H1 (cell line): ENCODE measurements around the gene TPSAB1. TPM values are rescaled to one million over a fixed set of nuclear protein-coding genes. Genes with fewer than 3 reads are reported as not detected.

ENCODE experiments used
- CTCF ChIA-PET: fragments of 300-600 bp; sonication (Branson Sonifier 250); formaldehyde crosslinking; loops from one replicate; lab custom pipeline; 2021; ENCODE audit not compliant: partially characterized antibody; lab: Charles Lee
- POLR2A ChIA-PET: fragments of 300-600 bp; sonication (Branson Sonifier 250); formaldehyde crosslinking; loops from one replicate; lab custom pipeline; 2021; ENCODE audit warnings: inconsistent platforms; ENCODE audit not compliant: partially characterized antibody; lab: Charles Lee
- DNase-seq, 2 experiments: peaks; one replicate each; pipeline versions ENCODE4 v3.0.0 to v3.0.0-alpha.2; 2010 to 2022; ENCODE audit warnings: low spot score in 2 of 2, low read depth in 1 of 2, mixed read lengths in 1 of 2
- FAIRE-seq: peaks from 2 replicates; lab custom pipeline; 2011; peaks lifted over from hg19 to GRCh38; lab: Jason Lieb, UNC
- H2AFZ ChIP-seq: 2 replicates; pipeline ENCODE4 v1.8.1; 2012; ENCODE audit warnings: low read length, inconsistent platforms
- H2AK5ac ChIP-seq: 2 replicates; pipeline ENCODE4 v1.6.1; 2013; ENCODE audit warnings: low read depth, low read length
- H2BK120ac ChIP-seq: replicated peaks from 2 replicates; pipeline ENCODE3; 2013; ENCODE audit warnings: low read depth, low read length, inconsistent platforms
- H2BK12ac ChIP-seq: 2 replicates; pipeline ENCODE4 v1.6.1; 2013; ENCODE audit warnings: low read depth, low read length
- H2BK15ac ChIP-seq: 2 replicates; pipeline ENCODE4 v1.6.1; 2013; ENCODE audit warnings: low read length
- H2BK20ac ChIP-seq: 2 replicates; pipeline ENCODE4 v1.6.1; 2013; ENCODE audit warnings: low read length
- H2BK5ac ChIP-seq: 2 replicates; pipeline ENCODE4 v1.6.1; 2013; ENCODE audit warnings: low read depth, low read length
- H3K14ac ChIP-seq: 2 replicates; pipeline ENCODE4 v1.6.1; 2013; ENCODE audit warnings: inconsistent platforms; ENCODE audit not compliant: insufficient read length
- H3K18ac ChIP-seq: 2 replicates; pipeline ENCODE4 v1.6.1; 2013; ENCODE audit warnings: low read length; ENCODE audit errors: extremely low read depth
- H3K23ac ChIP-seq: 2 replicates; pipeline ENCODE4 v1.6.1; 2013; ENCODE audit warnings: inconsistent platforms; ENCODE audit not compliant: insufficient read length
- H3K23me2 ChIP-seq: 2 replicates; pipeline ENCODE4 v1.6.1; 2013; ENCODE audit warnings: low read depth, low read length
- H3K27ac ChIP-seq: 2 replicates; pipeline ENCODE4 v1.6.1; 2011; ENCODE audit warnings: low read depth, low read length, inconsistent platforms
- H3K27me3 ChIP-seq, 4 experiments: replicated peaks in 1 of 4; 1 replicate in 1 of 4; 2 replicates in 3 of 4; pipeline versions ENCODE4 v1.6.1 to v1.8.1; 2011 to 2013; ENCODE audit warnings: low read length in 3 of 4, mild to moderate bottlenecking in 3 of 4, inconsistent platforms in 2 of 4, mixed read lengths in 2 of 4, moderate library complexity in 1 of 4; ENCODE audit not compliant: control insufficient read depth in 3 of 4, insufficient read depth in 3 of 4; ENCODE audit errors: extremely low read depth in 1 of 4
- H3K36me3 ChIP-seq, 4 experiments: 2 replicates each; pipeline versions ENCODE4 v1.6.1 to v1.8.1; 2011 to 2013; ENCODE audit warnings: mild to moderate bottlenecking in 4 of 4, low read length in 3 of 4, moderate library complexity in 2 of 4, control low read depth in 1 of 4, inconsistent platforms in 1 of 4; ENCODE audit not compliant: insufficient read depth in 4 of 4, control insufficient read depth in 2 of 4
- H3K4ac ChIP-seq: replicated peaks from 2 replicates; pipeline ENCODE3; 2013; ENCODE audit warnings: low read length, low read depth, mixed read lengths, inconsistent platforms; ENCODE audit not compliant: insufficient read length
- H3K4me1 ChIP-seq, 4 experiments: replicated peaks in 1 of 4; 1 replicate in 1 of 4; 2 replicates in 3 of 4; pipeline versions ENCODE4 v1.6.1 to v1.8.1; 2011 to 2013; ENCODE audit warnings: low read length in 3 of 4, inconsistent platforms in 2 of 4, mixed read lengths in 1 of 4; ENCODE audit not compliant: insufficient read depth in 4 of 4, control insufficient read depth in 3 of 4
- H3K4me2 ChIP-seq, 2 experiments: 2 replicates each; pipeline versions ENCODE4 v1.6.1 to v1.8.1; 2011 to 2013; ENCODE audit warnings: low read depth in 2 of 2, low read length in 2 of 2, control low read depth in 1 of 2, inconsistent platforms in 1 of 2, mild to moderate bottlenecking in 1 of 2; ENCODE audit not compliant: insufficient read depth in 1 of 2
- H3K4me3 ChIP-seq, 4 experiments: fragments of 200-600, 300-600 bp in 1 of 4; sonication (generic), shearing (Covaris generic), sonication (Bioruptor Twin) in 1 of 4; 2 replicates each; pipeline versions ENCODE4 v1.5.1 to v1.8.1; 2011 to 2016; ENCODE audit warnings: low read length in 4 of 4, low read depth in 3 of 4, control low read depth in 2 of 4, inconsistent platforms in 2 of 4, mild to moderate bottlenecking in 2 of 4, mixed read lengths in 1 of 4, moderate library complexity in 1 of 4; ENCODE audit not compliant: insufficient read depth in 2 of 4; ENCODE audit errors: extremely low read depth in 1 of 4
- H3K56ac ChIP-seq: replicated peaks from 2 replicates; pipeline ENCODE3; 2013; ENCODE audit warnings: low read depth, mild to moderate bottlenecking, mixed read lengths, low read length, inconsistent platforms; ENCODE audit not compliant: insufficient read length
- H3K79me1 ChIP-seq: 2 replicates; pipeline ENCODE4 v1.6.1; 2013; ENCODE audit warnings: low read depth, low read length, control low read depth
- H3K79me2 ChIP-seq, 2 experiments: 2 replicates each; pipeline versions ENCODE4 v1.6.1 to v1.8.1; 2012 to 2013; ENCODE audit warnings: low read length in 2 of 2, mild to moderate bottlenecking in 2 of 2, inconsistent platforms in 1 of 2; ENCODE audit not compliant: insufficient read depth in 2 of 2, control insufficient read depth in 1 of 2
- H3K9ac ChIP-seq, 4 experiments: replicated peaks in 1 of 4; 1 replicate in 1 of 4; 2 replicates in 3 of 4; pipeline versions ENCODE4 v1.6.1 to v1.8.1; 2011 to 2013; ENCODE audit warnings: low read depth in 3 of 4, low read length in 3 of 4, control low read depth in 2 of 4, mild to moderate bottlenecking in 2 of 4, moderate library complexity in 2 of 4, inconsistent platforms in 1 of 4; ENCODE audit errors: extremely low read depth in 1 of 4
- H3K9me3 ChIP-seq, 2 experiments: 2 replicates each; pipeline versions ENCODE4 v1.6.1 to v1.8.1; 2012 to 2013; ENCODE audit warnings: mild to moderate bottlenecking in 2 of 2, moderate library complexity in 2 of 2, control low read depth in 1 of 2, inconsistent platforms in 1 of 2, low read depth in 1 of 2, low read length in 1 of 2, mixed read lengths in 1 of 2; ENCODE audit not compliant: insufficient read depth in 2 of 2
- H4K20me1 ChIP-seq, 2 experiments: replicated peaks in 1 of 2; 2 replicates each; pipeline versions ENCODE3 to v1.8.1; 2011 to 2013; ENCODE audit warnings: inconsistent platforms in 2 of 2, low read length in 2 of 2, mild to moderate bottlenecking in 1 of 2; ENCODE audit not compliant: insufficient read depth in 2 of 2, control insufficient read depth in 1 of 2
- H4K5ac ChIP-seq: 2 replicates; pipeline ENCODE4 v1.6.1; 2013; ENCODE audit warnings: low read length, low read depth, mixed read lengths, inconsistent platforms; ENCODE audit not compliant: insufficient read length
- H4K8ac ChIP-seq: 2 replicates; pipeline ENCODE4 v1.8.0; 2013; ENCODE audit warnings: mild to moderate bottlenecking, moderate library complexity, low read length, inconsistent platforms; ENCODE audit not compliant: insufficient read depth; ENCODE audit errors: extremely low read depth
- H4K91ac ChIP-seq: replicated peaks from 2 replicates; pipeline ENCODE3; 2013; ENCODE audit warnings: low read length, mixed read lengths, inconsistent platforms; ENCODE audit not compliant: insufficient read length
- BACH1 ChIP-seq: IDR thresholded peaks from 2 replicates; pipeline ENCODE4 v1.6.1; 2012; ENCODE audit warnings: low read length, improper control_type of control experiment
- CHD1 ChIP-seq: IDR thresholded peaks from 2 replicates; pipeline ENCODE4 v1.6.1; 2012; ENCODE audit warnings: low read depth, low read length, improper control_type of control experiment
- CREB1 ChIP-seq: IDR thresholded peaks from 2 replicates; pipeline ENCODE4 v1.6.1; 2012; ENCODE audit warnings: inconsistent platforms
- NANOG ChIP-seq: IDR thresholded peaks from 2 replicates; pipeline ENCODE4 v1.6.1; 2011; ENCODE audit warnings: low read length, low read depth, mild to moderate bottlenecking, inconsistent platforms; ENCODE audit not compliant: insufficient read depth, poor library complexity, severe bottlenecking
- NRF1 ChIP-seq: IDR thresholded peaks from 2 replicates; pipeline ENCODE4 v1.6.1; 2011; ENCODE audit warnings: mild to moderate bottlenecking, low read depth, low read length, improper control_type of control experiment
- PHF8 ChIP-seq: fragments of 200-600 bp; sonication (generic); conservative IDR thresholded peaks from 2 replicates; pipeline ENCODE4 v1.7.1; 2012; ENCODE audit warnings: low read depth, mild to moderate bottlenecking, inconsistent platforms, low read length, moderate library complexity
- SP1 ChIP-seq: IDR thresholded peaks from 2 replicates; pipeline ENCODE4 v1.6.1; 2011; ENCODE audit warnings: low read depth, low read length
- SP2 ChIP-seq: IDR thresholded peaks from 2 replicates; pipeline ENCODE4 v1.6.1; 2012; ENCODE audit warnings: mild to moderate bottlenecking, low read length, inconsistent platforms
- SP4 ChIP-seq: IDR thresholded peaks from 2 replicates; pipeline ENCODE4 v1.6.1; 2012; ENCODE audit warnings: low read length, inconsistent platforms
- SRF ChIP-seq: IDR thresholded peaks from 2 replicates; pipeline ENCODE4 v1.6.1; 2011; ENCODE audit warnings: mild to moderate bottlenecking, low read depth, low read length, moderate library complexity
- WGBS, 2 experiments: shearing (Covaris generic) in 1 of 2; methylation state at CpG; one replicate each; pipeline versions ENCODE4 v1.1.6 to v1.1.7; 2013 to 2015; ENCODE audit warnings: low lambda C conversion rate in 2 of 2, mixed read lengths in 2 of 2, inconsistent platforms in 1 of 2, low coverage in 1 of 2, missing lambda C conversion rate in 1 of 2; ENCODE audit not compliant: insufficient replicate concordance in 2 of 2, insufficient coverage in 1 of 2, insufficient read length in 1 of 2; ENCODE audit errors: extremely low coverage in 1 of 2, missing lambda C conversion rate in 1 of 2; 5-methylcytosine and 5-hydroxymethylcytosine counted together
- polyA plus RNA-seq, 7 experiments: library from polyadenylated mRNA; depleted of rRNA in 3 of 7; stranded (reverse) in 5 of 7; unstranded in 2 of 7; fragments of >200 nt in 5 of 7; fragments of 200-250 nt in 2 of 7; gene quantifications; 1 replicate in 5 of 7; 2 replicates in 1 of 7; 4 replicates in 1 of 7; pipeline versions ENCODE4 v1.2.1 to v1.2.3, GENCODE V29; 2011 to 2013; ENCODE audit warnings: missing spikeins in 2 of 7, mixed read lengths in 2 of 7
- total RNA-seq: library from RNA; stranded (reverse); fragmentation: NEBNext Ultra II Directional; extraction: Animal tissue kit (Norgen Biotek cat#: 25700); gene quantifications from 2 replicates; pipeline ENCODE4 v1.2.1, GENCODE V29; 2021
- TF ChIP-seq, protein P1 (sequence below): IDR thresholded peaks from 2 replicates; pipeline ENCODE4 v1.6.1; 2012; ENCODE audit warnings: low read length, inconsistent platforms

The TPSAB1 gene
- total and polyA plus RNA-seq, 2 of the 8 experiments (the other 6 are each of a cell fraction or from before 2014, with no cell fraction given), result 0.09 TPM; not detected in 1

- POLR2A ChIA-PET, result interaction anchor here (1.3 kb wide), 1 partner anchor 45 kb away, joined by 4 read pairs; no protein-coding TSS in a partner anchor
- CTCF ChIA-PET, result interaction anchor here (0.8 kb wide), 1 partner anchor 100 kb away, joined by 3 read pairs; no protein-coding TSS in a partner anchor
- H3K4me2 ChIP-seq, result no peak overlapping the region
- no peak overlapping the region for H2BK15ac ChIP-seq
- H3K4ac ChIP-seq, result no peak overlapping the region
- H2BK5ac ChIP-seq, result no peak overlapping the region
- no peaks in the 10 kb centered on the region for H3K9me3 ChIP-seq
- no peaks in the 10 kb centered on the region for H3K4me1 ChIP-seq
- DNase-seq (no peak), FAIRE-seq (no peak)
- H2BK120ac ChIP-seq, result no peak overlapping the region
- H2BK12ac ChIP-seq, result peak overlapping the region; percentile 68; the same call in 1 of the 2 replicates
- peak overlapping the region; percentile 59; the same call in 1 of the 2 replicates for H4K8ac ChIP-seq
- H3K79me1 ChIP-seq, result no peaks in the 10 kb centered on the region
- WGBS, 2 experiments, result 82% methylated on average over 22 of the region's 22 CpGs; no CpG with 5 or more reads in 1 of the 2 experiments
- peaks cover 0 to 11% (median 4%) of the 10 kb centered on the region in 4 experiments; a peak in 3 of 7 replicates for H3K27me3 ChIP-seq
- no peak overlapping the region for H3K18ac ChIP-seq
- no peak overlapping the region for H3K27ac ChIP-seq
- no peak overlapping the region for H3K9ac ChIP-seq
- no peak overlapping the region for H2AK5ac ChIP-seq
- peak overlapping the region; percentile 40 for H4K91ac ChIP-seq
- H4K20me1 ChIP-seq, result peaks cover 0 to 3% of the 10 kb centered on the region in 2 experiments
- no peak overlapping the region for H2BK20ac ChIP-seq
- H3K56ac ChIP-seq, result no peak overlapping the region
- H2AFZ ChIP-seq, result no peak overlapping the region
- H3K4me3 ChIP-seq, result no peak overlapping the region
- H3K23ac ChIP-seq, result no peak overlapping the region
- H4K5ac ChIP-seq, result no peak overlapping the region
- H3K23me2 ChIP-seq, result peaks cover 2% of the 10 kb centered on the region; the same call in 1 of the 2 replicates
- no peaks in the 10 kb centered on the region for H3K36me3 ChIP-seq
- H3K79me2 ChIP-seq, result no peaks in the 10 kb centered on the region
- no peak overlapping the region for H3K14ac ChIP-seq
- TF ChIP-seq SP2 (no peak), CREB1 (no peak), BACH1 (no peak), PHF8 (no peak), SRF (no peak), SP4 (no peak), SP1 (no peak), NRF1 (no peak), NANOG (no peak), CHD1 (no peak)
- TF ChIP-seq, protein P1, sequence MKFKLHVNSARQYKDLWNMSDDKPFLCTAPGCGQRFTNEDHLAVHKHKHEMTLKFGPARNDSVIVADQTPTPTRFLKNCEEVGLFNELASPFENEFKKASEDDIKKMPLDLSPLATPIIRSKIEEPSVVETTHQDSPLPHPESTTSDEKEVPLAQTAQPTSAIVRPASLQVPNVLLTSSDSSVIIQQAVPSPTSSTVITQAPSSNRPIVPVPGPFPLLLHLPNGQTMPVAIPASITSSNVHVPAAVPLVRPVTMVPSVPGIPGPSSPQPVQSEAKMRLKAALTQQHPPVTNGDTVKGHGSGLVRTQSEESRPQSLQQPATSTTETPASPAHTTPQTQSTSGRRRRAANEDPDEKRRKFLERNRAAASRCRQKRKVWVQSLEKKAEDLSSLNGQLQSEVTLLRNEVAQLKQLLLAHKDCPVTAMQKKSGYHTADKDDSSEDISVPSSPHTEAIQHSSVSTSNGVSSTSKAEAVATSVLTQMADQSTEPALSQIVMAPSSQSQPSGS, result no peak
These were observed 5.0 kb downstream of the TPSAB1 start for GRCh38 chr16:1245452-1246020.
